H9 (cell line): ENCODE results near the gene G6PC1. TPM values are rescaled to one million over a fixed set of nuclear protein-coding genes. Genes with fewer than 3 reads are reported as not detected.
A peak's percentile ranks its signal among the peaks of the same experiment; 100 is the strongest.
"Not testable (repeated sequence)": the region's sequence is repeated elsewhere in the genome, so short reads cannot be mapped to it uniquely, and the experiment has no call there.

ENCODE experiments used
- DNase-seq: peaks from one replicate; pipeline ENCODE4 v3.0.0-alpha.2; 2017
- H2AFZ ChIP-seq: one replicate; pipeline ENCODE4 v1.6.1; 2013; ENCODE audit warnings: mild to moderate bottlenecking, low read length, control low read depth, moderate library complexity
- H2AK5ac ChIP-seq: 2 replicates; pipeline ENCODE4 v1.6.1; 2013; ENCODE audit warnings: low read length, control low read depth, mixed read lengths; ENCODE audit not compliant: insufficient read length
- H2BK120ac ChIP-seq: one replicate; pipeline ENCODE4 v1.6.1; 2013; ENCODE audit warnings: low read depth, mild to moderate bottlenecking, low read length, control low read depth, inconsistent platforms; ENCODE audit not compliant: poor library complexity, severe bottlenecking
- H2BK12ac ChIP-seq: 2 replicates; pipeline ENCODE4 v1.6.1; 2013; ENCODE audit warnings: low read length, control low read depth, mixed read lengths, low read depth; ENCODE audit not compliant: insufficient read length
- H2BK15ac ChIP-seq: 2 replicates; pipeline ENCODE4 v1.6.1; 2013; ENCODE audit warnings: low read depth, low read length, control low read depth
- H2BK20ac ChIP-seq: one replicate; pipeline ENCODE4 v1.6.1; 2013; ENCODE audit warnings: low read depth, mild to moderate bottlenecking, low read length, control low read depth, inconsistent platforms; ENCODE audit not compliant: poor library complexity, severe bottlenecking
- H2BK5ac ChIP-seq: 2 replicates; pipeline ENCODE4 v1.6.1; 2013; ENCODE audit warnings: low read length, control low read depth, mixed read lengths; ENCODE audit not compliant: insufficient read length
- H3K14ac ChIP-seq: 2 replicates; pipeline ENCODE4 v1.6.1; 2013; ENCODE audit warnings: low read length, control low read depth; ENCODE audit not compliant: insufficient read depth
- H3K18ac ChIP-seq: 2 replicates; pipeline ENCODE4 v1.6.1; 2013; ENCODE audit warnings: low read depth, mild to moderate bottlenecking, mixed read lengths, low read length, control low read depth; ENCODE audit not compliant: insufficient read length
- H3K23ac ChIP-seq: 2 replicates; pipeline ENCODE4 v1.6.1; 2013; ENCODE audit warnings: low read length, control low read depth, mixed read lengths, low read depth; ENCODE audit not compliant: insufficient read length
- H3K23me2 ChIP-seq: 2 replicates; pipeline ENCODE4 v1.6.1; 2013; ENCODE audit warnings: low read depth, mild to moderate bottlenecking, mixed read lengths, low read length, control low read depth; ENCODE audit not compliant: insufficient read length, poor library complexity, severe bottlenecking
- H3K27ac ChIP-seq: 2 replicates; pipeline ENCODE4 v1.5.1; 2013; ENCODE audit warnings: low read length, control low read depth, mixed read lengths, low read depth; ENCODE audit not compliant: insufficient read length
- H3K27me3 ChIP-seq: 2 replicates; pipeline ENCODE4 v1.6.1; 2013; ENCODE audit warnings: low read length, control low read depth, inconsistent platforms; ENCODE audit not compliant: insufficient read depth
- H3K4ac ChIP-seq: 2 replicates; pipeline ENCODE4 v1.6.1; 2013; ENCODE audit warnings: low read depth, mild to moderate bottlenecking, control low read depth, inconsistent platforms, low read length, moderate library complexity
- H3K4me1 ChIP-seq: 2 replicates; pipeline ENCODE4 v1.6.1; 2013; ENCODE audit warnings: low read length, control low read depth, inconsistent platforms; ENCODE audit not compliant: insufficient read depth
- H3K4me2 ChIP-seq: 2 replicates; pipeline ENCODE4 v1.6.1; 2013; ENCODE audit warnings: low read length, control low read depth, mixed read lengths; ENCODE audit not compliant: insufficient read length, insufficient read depth
- H3K56ac ChIP-seq: 2 replicates; pipeline ENCODE4 v1.6.1; 2013; ENCODE audit warnings: low read depth, mild to moderate bottlenecking, mixed read lengths, low read length, control low read depth; ENCODE audit not compliant: insufficient read length
- H3K79me1 ChIP-seq: 2 replicates; pipeline ENCODE4 v1.6.1; 2013; ENCODE audit warnings: low read depth, mild to moderate bottlenecking, moderate library complexity, low read length, control low read depth, inconsistent platforms; ENCODE audit not compliant: insufficient read depth, poor library complexity, severe bottlenecking
- H3K79me2 ChIP-seq: 2 replicates; pipeline ENCODE4 v1.6.1; 2013; ENCODE audit warnings: low read length, control low read depth, inconsistent platforms; ENCODE audit not compliant: insufficient read depth
- H3K9ac ChIP-seq: 2 replicates; pipeline ENCODE4 v1.6.1; 2013; ENCODE audit warnings: low read length, control low read depth, mixed read lengths; ENCODE audit not compliant: insufficient read length; ENCODE audit errors: extremely low read depth
- H3K9me3 ChIP-seq: one replicate; pipeline ENCODE4 v1.6.1; 2013; ENCODE audit warnings: low read depth, low read length, inconsistent platforms; ENCODE audit not compliant: control insufficient read depth
- H3T11ph ChIP-seq: one replicate; pipeline ENCODE4 v1.6.1; 2013; ENCODE audit warnings: mild to moderate bottlenecking, low read length, control low read depth, inconsistent platforms
- H4K20me1 ChIP-seq: one replicate; pipeline ENCODE4 v1.6.1; 2013; ENCODE audit not compliant: control insufficient read depth, insufficient read length, insufficient read depth
- H4K5ac ChIP-seq: 2 replicates; pipeline ENCODE4 v1.6.1; 2013; ENCODE audit warnings: low read depth, mild to moderate bottlenecking, mixed read lengths, low read length, control low read depth; ENCODE audit not compliant: insufficient read length
- H4K8ac ChIP-seq: replicated peaks from 2 replicates; pipeline ENCODE4 v1.6.1; 2013; ENCODE audit warnings: low read length, control low read depth, mixed read lengths, low read depth; ENCODE audit not compliant: insufficient read length
- H4K91ac ChIP-seq: 2 replicates; pipeline ENCODE4 v1.6.1; 2013; ENCODE audit warnings: low read depth, mild to moderate bottlenecking, moderate library complexity, mixed read lengths, low read length, control low read depth; ENCODE audit not compliant: insufficient read length
- H3K27ac Mint-ChIP-seq, 3 experiments: 2 replicates in 2 of 3; 3 replicates in 1 of 3; pipeline ENCODE4 v1.8.0; 2020 to 2021; ENCODE audit warnings: mixed read lengths in 3 of 3, mild to moderate bottlenecking in 1 of 3, moderate library complexity in 1 of 3
- H3K27me3 Mint-ChIP-seq: 2 replicates; pipeline ENCODE4 v1.8.0; 2021; ENCODE audit warnings: low read depth, mild to moderate bottlenecking, moderate library complexity, mixed read lengths
- H3K36me3 Mint-ChIP-seq, 3 experiments: 2 replicates in 2 of 3; 3 replicates in 1 of 3; pipeline ENCODE4 v1.8.0; 2020 to 2021; ENCODE audit warnings: low read depth in 3 of 3, mixed read lengths in 3 of 3; ENCODE audit not compliant: insufficient read depth in 1 of 3
- H3K4me1 Mint-ChIP-seq, 2 experiments: 2 replicates each; pipeline ENCODE4 v1.8.0; 2020; ENCODE audit warnings: mixed read lengths in 2 of 2
- H3K4me3 Mint-ChIP-seq, 2 experiments: 2 replicates in 1 of 2; 3 replicates in 1 of 2; pipeline ENCODE4 v1.8.0; 2020 to 2021; ENCODE audit warnings: mild to moderate bottlenecking in 2 of 2, mixed read lengths in 2 of 2, moderate library complexity in 1 of 2
- H3K9me3 Mint-ChIP-seq, 2 experiments: 2 replicates in 1 of 2; 3 replicates in 1 of 2; pipeline ENCODE4 v1.8.0; 2020; ENCODE audit warnings: mild to moderate bottlenecking in 2 of 2, mixed read lengths in 2 of 2, moderate library complexity in 1 of 2
- WGBS: extraction: QIAGEN DNeasy Blood & Tissue Kit; methylation state at CpG from one replicate; pipeline ENCODE4 v1.1.7; 2013; ENCODE audit warnings: missing lambda C conversion rate, low lambda C conversion rate, mixed read lengths; ENCODE audit not compliant: insufficient read length; ENCODE audit errors: extremely low coverage; 5-methylcytosine and 5-hydroxymethylcytosine counted together
- total RNA-seq: library from RNA; stranded (reverse); gene quantifications from 2 replicates; pipeline ENCODE4 v1.2.1, GENCODE V29; 2021
- TF ChIP-seq, protein P1 (sequence below): fragments of 200-600 bp; sonication (generic); conservative IDR thresholded peaks from 3 replicates; pipeline ENCODE4 v1.8.0; 2021; ENCODE audit warnings: antibody characterized with exemption, mild to moderate bottlenecking

G6PC1 gene
- total RNA-seq, 1 experiment from 2014 or later: not detected

GRCh38 chr17:42883802-42884558, 16.6 kb upstream of the G6PC1 start:
- Histone ChIP-seq H2AK5ac (no peak overlapping the region), H3K23ac (no peak overlapping the region), H3K23me2 (no peaks in the 10 kb centered on the region), H3K9me3 (no peaks in the 10 kb centered on the region), H3T11ph (no peak overlapping the region), H4K8ac (no peak overlapping the region), H4K5ac (no peak overlapping the region), H3K4me1 (no peaks in the 10 kb centered on the region), H3K79me1 (no peaks in the 10 kb centered on the region), H3K27me3 (no peaks in the 10 kb centered on the region), H3K4ac (no peak overlapping the region), H3K27ac (no peak overlapping the region), H2BK12ac (no peak overlapping the region), H4K20me1 (no peaks in the 10 kb centered on the region), H4K91ac (no peak overlapping the region), H2BK20ac (no peak overlapping the region), H2BK5ac (no peak overlapping the region), H3K79me2 (no peaks in the 10 kb centered on the region), H2BK120ac (peak overlapping the region; percentile 15), H3K56ac (no peak overlapping the region), H3K14ac (no peak overlapping the region), H3K9ac (no peak overlapping the region), H3K4me2 (no peak overlapping the region), H2BK15ac (no peak overlapping the region), H2AFZ (no peak overlapping the region), H3K18ac (no peak overlapping the region)
- Mint-ChIP-seq H3K27ac (no peak overlapping the region), H3K9me3 (no peaks in the 10 kb centered on the region), H3K27me3 (peaks cover 25% of the 10 kb centered on the region), H3K4me1 (peaks cover 13% of the 10 kb centered on the region in 2 experiments), H3K4me3 (no peak overlapping the region), H3K36me3 (no peaks in the 10 kb centered on the region)
- TF ChIP-seq, protein P1, sequence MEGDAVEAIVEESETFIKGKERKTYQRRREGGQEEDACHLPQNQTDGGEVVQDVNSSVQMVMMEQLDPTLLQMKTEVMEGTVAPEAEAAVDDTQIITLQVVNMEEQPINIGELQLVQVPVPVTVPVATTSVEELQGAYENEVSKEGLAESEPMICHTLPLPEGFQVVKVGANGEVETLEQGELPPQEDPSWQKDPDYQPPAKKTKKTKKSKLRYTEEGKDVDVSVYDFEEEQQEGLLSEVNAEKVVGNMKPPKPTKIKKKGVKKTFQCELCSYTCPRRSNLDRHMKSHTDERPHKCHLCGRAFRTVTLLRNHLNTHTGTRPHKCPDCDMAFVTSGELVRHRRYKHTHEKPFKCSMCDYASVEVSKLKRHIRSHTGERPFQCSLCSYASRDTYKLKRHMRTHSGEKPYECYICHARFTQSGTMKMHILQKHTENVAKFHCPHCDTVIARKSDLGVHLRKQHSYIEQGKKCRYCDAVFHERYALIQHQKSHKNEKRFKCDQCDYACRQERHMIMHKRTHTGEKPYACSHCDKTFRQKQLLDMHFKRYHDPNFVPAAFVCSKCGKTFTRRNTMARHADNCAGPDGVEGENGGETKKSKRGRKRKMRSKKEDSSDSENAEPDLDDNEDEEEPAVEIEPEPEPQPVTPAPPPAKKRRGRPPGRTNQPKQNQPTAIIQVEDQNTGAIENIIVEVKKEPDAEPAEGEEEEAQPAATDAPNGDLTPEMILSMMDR: no peak
- no peak for DNase-seq
- no CpG with 5 or more reads among the region's 7 CpGs for WGBS

GRCh38 chr17:42885806-42886205, 14.8 kb upstream of the G6PC1 start:
- not testable (repeated sequence) for H2BK12ac ChIP-seq, H3K27ac ChIP-seq, H3K4me1 ChIP-seq, H2BK5ac ChIP-seq, H3K4me3 Mint-ChIP-seq, H3K4me2 ChIP-seq, H3K56ac ChIP-seq, H3K18ac ChIP-seq, H2BK20ac ChIP-seq, H3K9me3 ChIP-seq, H4K20me1 ChIP-seq, H3K27me3 ChIP-seq, H3K23ac ChIP-seq, H3K4me1 Mint-ChIP-seq, H2BK120ac ChIP-seq, H3K14ac ChIP-seq, H3K9ac ChIP-seq, H3K27me3 Mint-ChIP-seq, H4K91ac ChIP-seq, H4K5ac ChIP-seq, H2AK5ac ChIP-seq, H3K4ac ChIP-seq, H3K79me2 ChIP-seq, H3K36me3 Mint-ChIP-seq, H2AFZ ChIP-seq, H3K79me1 ChIP-seq, H3T11ph ChIP-seq, H2BK15ac ChIP-seq, DNase-seq, H3K9me3 Mint-ChIP-seq, H4K8ac ChIP-seq, H3K23me2 ChIP-seq
- WGBS: no CpG with 5 or more reads among the region's 3 CpGs
- H3K27ac Mint-ChIP-seq: peak overlapping the region in 1 of 3 experiments; percentile 83; a peak in 1 of 7 replicates
